BE2C (cell line): ENCODE data around the gene UPP1.
"Not testable (repeated sequence)": the region's sequence is repeated elsewhere in the genome, so short reads cannot be mapped to it uniquely, and the experiment has no call there.

Experiments used
- DNase-seq: peaks from one replicate; pipeline ENCODE4 v3.0.0-alpha.2; 2020
- H3K27me3 ChIP-seq: fragments of 250-450 bp; sonication (Bioruptor Pico); 2 replicates; pipeline ENCODE4 v1.5.1; 2020; ENCODE audit warnings: mild to moderate bottlenecking
- H3K36me3 ChIP-seq: fragments of 250-450 bp; sonication (Bioruptor Pico); 2 replicates; pipeline ENCODE4 v1.5.1; 2020; ENCODE audit warnings: mild to moderate bottlenecking
- H3K4me1 ChIP-seq: fragments of 250-450 bp; sonication (Bioruptor Pico); 2 replicates; pipeline ENCODE4 v1.5.1; 2020
- H3K4me3 ChIP-seq: 2 replicates; pipeline ENCODE4 v1.5.1; 2011; ENCODE audit warnings: low read depth, low read length
- H3K9me3 ChIP-seq: fragments of 250-450 bp; sonication (Bioruptor Pico); 2 replicates; pipeline ENCODE4 v1.5.1; 2020
- TF ChIP-seq, protein P1 (sequence below): IDR thresholded peaks from 2 replicates; pipeline ENCODE4 v1.5.1; 2012; ENCODE audit warnings: mild to moderate bottlenecking, low read depth, low read length

UPP1 gene

DNA sequence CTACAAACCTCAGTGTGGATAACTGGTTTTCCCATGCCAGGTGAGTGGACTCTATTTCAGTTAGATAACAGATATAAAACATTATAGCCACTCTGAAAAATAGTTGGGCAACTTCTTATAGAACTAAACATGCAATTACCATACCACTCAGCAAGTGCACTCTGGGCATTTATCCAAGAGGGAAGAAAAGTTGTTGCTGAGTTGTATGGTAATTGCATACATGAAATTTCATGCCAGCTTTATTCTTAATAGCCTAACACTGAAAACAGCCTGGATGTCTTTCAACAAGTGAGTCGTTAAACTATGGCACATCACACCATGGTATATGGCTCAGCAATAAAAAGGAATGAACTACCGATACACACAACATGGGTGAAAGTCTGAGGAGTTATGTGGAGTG lies 10.6 kb upstream of the UPP1 start:
- TF ChIP-seq, protein P1, sequence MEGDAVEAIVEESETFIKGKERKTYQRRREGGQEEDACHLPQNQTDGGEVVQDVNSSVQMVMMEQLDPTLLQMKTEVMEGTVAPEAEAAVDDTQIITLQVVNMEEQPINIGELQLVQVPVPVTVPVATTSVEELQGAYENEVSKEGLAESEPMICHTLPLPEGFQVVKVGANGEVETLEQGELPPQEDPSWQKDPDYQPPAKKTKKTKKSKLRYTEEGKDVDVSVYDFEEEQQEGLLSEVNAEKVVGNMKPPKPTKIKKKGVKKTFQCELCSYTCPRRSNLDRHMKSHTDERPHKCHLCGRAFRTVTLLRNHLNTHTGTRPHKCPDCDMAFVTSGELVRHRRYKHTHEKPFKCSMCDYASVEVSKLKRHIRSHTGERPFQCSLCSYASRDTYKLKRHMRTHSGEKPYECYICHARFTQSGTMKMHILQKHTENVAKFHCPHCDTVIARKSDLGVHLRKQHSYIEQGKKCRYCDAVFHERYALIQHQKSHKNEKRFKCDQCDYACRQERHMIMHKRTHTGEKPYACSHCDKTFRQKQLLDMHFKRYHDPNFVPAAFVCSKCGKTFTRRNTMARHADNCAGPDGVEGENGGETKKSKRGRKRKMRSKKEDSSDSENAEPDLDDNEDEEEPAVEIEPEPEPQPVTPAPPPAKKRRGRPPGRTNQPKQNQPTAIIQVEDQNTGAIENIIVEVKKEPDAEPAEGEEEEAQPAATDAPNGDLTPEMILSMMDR: no peak
- no peak for DNase-seq
- Histone ChIP-seq H3K27me3 (no peaks in the 10 kb centered on the region), H3K4me3 (no peak overlapping the region), H3K36me3 (no peaks in the 10 kb centered on the region), H3K4me1 (peaks cover 7% of the 10 kb centered on the region; the same call in 1 of the 2 replicates), H3K9me3 (no peaks in the 10 kb centered on the region)

DNA sequence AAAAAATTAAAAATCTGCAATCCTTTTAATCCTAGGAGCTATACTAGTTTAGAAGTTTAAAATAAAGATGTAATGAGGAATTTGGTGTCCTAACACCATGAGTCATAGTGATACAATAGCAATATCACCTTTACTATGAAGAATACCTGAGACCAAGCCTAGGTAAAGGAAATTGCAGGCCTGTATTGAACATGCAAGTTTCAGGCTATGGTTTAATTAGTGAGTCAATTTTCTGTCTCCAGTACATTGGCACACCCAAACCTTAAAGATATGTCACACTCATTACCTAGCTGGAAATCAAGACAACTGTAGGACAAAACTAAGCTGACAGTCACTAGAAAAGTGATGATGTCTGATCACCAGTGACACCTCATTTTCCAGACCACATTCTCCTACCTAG lies 6.7 kb upstream of the UPP1 start:
- H3K4me1 ChIP-seq: peaks cover 15% of the 10 kb centered on the region
- DNase-seq, H3K27me3 ChIP-seq, H3K36me3 ChIP-seq, H3K9me3 ChIP-seq, H3K4me3 ChIP-seq: not testable (repeated sequence)

DNA sequence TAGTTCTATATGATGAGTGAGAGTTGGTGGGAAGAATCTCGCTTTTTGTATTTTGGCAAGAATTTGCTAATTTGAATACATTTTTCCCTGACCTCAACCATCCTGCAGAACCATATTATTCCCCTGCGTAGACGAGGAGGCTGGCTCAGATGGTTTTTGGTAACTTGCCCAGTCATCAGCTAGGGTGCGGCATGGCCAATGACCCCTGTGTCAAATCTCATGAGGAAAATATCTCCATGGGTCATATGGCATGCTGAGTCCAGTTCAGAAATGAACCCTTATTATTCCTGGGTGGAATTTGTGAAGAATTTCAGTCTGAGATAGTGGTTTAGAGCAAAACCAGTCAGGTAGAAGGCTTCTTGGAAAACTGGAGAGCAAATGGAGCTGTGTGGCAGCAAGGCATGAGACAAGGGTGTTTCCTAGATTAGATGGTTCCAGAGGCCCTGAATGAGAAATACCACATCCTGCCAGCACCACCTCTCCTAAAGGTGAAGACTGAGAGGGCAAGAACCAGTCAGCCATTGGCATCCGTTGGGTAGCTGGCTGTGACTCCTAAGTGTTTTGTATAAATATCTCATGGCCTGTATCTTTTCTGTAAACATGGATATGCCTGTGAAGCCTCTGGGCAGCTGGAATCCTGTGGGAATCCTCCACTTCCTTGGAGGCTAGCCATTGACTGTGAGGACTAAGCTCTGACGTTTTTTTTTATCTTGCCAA lies 5.8 kb upstream of the UPP1 start:
- H3K36me3 ChIP-seq: no peaks in the 10 kb centered on the region
- TF ChIP-seq, protein P1: no peak
- no peaks in the 10 kb centered on the region for H3K27me3 ChIP-seq
- H3K4me3 ChIP-seq: no peak overlapping the region
- H3K4me1 ChIP-seq: peaks cover 15% of the 10 kb centered on the region
- no peaks in the 10 kb centered on the region for H3K9me3 ChIP-seq
- no peak for DNase-seq

DNA sequence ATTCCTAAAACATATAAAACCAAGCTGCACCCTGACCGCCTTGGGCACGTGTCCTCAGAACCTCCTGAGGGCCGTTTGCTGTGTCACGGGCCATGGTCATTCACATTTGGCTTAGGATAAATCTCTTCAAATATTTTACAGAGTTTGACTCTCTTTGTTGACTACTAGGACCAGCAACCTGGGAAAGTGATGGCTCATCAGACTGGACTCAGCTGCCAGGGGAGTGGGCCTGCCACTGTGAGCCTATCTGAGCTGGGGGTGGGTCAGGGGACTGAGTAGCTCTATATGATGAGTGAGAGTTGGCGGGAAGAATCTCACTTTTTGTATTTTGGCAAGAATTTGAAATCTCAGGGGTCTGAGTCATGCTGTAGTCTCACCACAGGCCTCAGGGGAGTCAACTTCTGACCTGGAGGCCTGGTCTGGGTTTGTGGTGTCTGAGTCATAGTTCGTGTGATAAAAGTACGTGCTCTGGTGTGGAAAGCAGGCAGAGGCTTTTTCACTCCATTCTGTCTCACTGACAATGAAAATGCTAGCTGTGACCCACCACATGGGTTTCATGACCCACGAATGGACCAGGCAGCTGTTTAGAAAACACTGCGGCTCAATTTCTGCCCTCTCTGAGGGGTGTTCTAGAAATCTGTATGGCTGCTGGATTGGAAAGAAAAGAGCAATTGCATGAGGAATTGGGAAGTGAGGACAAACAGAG lies 4.2 kb upstream of the UPP1 start:
- TF ChIP-seq, protein P1: no peak
- H3K4me3 ChIP-seq: no peak overlapping the region
- peaks cover 15% of the 10 kb centered on the region for H3K4me1 ChIP-seq

DNA sequence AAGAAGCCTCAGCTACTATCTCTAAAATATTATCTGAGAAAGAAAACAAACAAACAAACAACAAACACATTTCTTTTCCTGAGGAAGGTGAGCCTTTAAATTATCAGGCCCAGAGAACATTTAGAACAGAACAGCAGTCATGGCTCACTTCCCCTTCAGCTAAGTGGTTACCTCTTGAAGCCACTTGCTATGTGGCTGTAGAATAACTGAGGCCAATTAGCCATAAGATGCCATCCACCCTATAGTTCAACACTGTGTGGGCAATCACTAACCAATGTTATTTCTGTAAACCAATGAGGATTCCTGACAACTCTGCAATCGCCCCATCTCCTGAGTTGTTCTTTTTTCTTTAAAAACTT lies 3.7 kb upstream of the UPP1 start:
- H3K4me3 ChIP-seq: no peak overlapping the region
- TF ChIP-seq, protein P1: no peak
- no peaks in the 10 kb centered on the region for H3K9me3 ChIP-seq
- peaks cover 15% of the 10 kb centered on the region for H3K4me1 ChIP-seq
- no peaks in the 10 kb centered on the region for H3K27me3 ChIP-seq
- DNase-seq: no peak
- H3K36me3 ChIP-seq: no peaks in the 10 kb centered on the region

More for the DNA sequence above, 4.2 kb upstream of the UPP1 start:
- Histone ChIP-seq H3K36me3 (no peaks in the 10 kb centered on the region), H3K9me3 (no peaks in the 10 kb centered on the region), H3K27me3 (no peaks in the 10 kb centered on the region)
- DNase-seq: peak; percentile 81

DNA sequence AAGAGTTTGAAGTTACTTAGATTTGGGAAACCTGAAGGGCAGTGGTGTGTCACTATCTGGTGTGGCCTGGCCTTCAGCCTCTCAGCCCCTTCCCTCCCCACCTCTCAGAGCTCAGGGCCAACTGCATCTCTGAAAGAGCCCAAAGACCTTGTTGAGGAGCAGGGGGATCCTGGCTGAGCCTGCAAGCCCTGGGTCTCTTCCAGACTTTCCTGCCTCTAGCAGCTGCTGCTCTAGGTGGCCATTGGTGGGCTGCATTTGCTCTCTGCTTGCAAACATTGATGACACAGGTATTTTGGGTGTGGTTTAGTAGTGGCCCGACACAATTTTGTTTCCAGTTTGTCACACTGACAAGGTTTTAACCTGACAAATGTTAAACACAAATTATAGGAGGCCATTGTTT lies 3.1 kb upstream of the UPP1 start:
- H3K4me3 ChIP-seq: no peak overlapping the region
- peaks cover 15% of the 10 kb centered on the region for H3K4me1 ChIP-seq
- no peaks in the 10 kb centered on the region for H3K27me3 ChIP-seq
- no peaks in the 10 kb centered on the region for H3K36me3 ChIP-seq
- TF ChIP-seq, protein P1: no peak
- H3K9me3 ChIP-seq: no peaks in the 10 kb centered on the region
- no peak for DNase-seq
